Lower lobe of right lung (tissue), 2 donors: ENCODE results near the gene C11orf86. TPM values are rescaled to one million over a fixed set of nuclear protein-coding genes. Genes with fewer than 3 reads are reported as not detected.

ENCODE experiments used
- ATAC-seq, 2 donors: fragments of 200-7000 bp; cut with Tn5 transposase; one replicate each; pipeline ENCODE4 v1.9.1; 2020 to 2022; ENCODE audit warnings: mild to moderate bottlenecking in 2 of 2, moderate library complexity in 2 of 2
- DNase-seq: peaks from one replicate; pipeline ENCODE4 v3.0.0-alpha.2; 2020
- H3K27ac ChIP-seq: fragments of 200-600 bp; one replicate; pipeline ENCODE4 v1.8.0; 2022
- H3K27me3 ChIP-seq: fragments of 200-600 bp; one replicate; pipeline ENCODE4 v1.8.0; 2022; ENCODE audit warnings: low read depth
- H3K36me3 ChIP-seq: fragments of 200-600 bp; one replicate; pipeline ENCODE4 v1.8.0; 2022; ENCODE audit warnings: mild to moderate bottlenecking
- H3K4me1 ChIP-seq: fragments of 200-600 bp; one replicate; pipeline ENCODE4 v1.8.0; 2022
- H3K4me3 ChIP-seq: fragments of 200-600 bp; one replicate; pipeline ENCODE4 v1.8.0; 2022; ENCODE audit warnings: mild to moderate bottlenecking
- H3K9me3 ChIP-seq: fragments of 200-600 bp; one replicate; pipeline ENCODE4 v1.8.0; 2022
- intact Hi-C: fragments of 100-400 bp; cut with DNase I; formaldehyde crosslinking; loops from one replicate; pipeline ENCODE4 v1.11.0; 2022
- total RNA-seq: library from RNA; stranded (reverse); fragmentation: NEBNext Ultra II Directional; extraction: Animal tissue kit (Norgen Biotek cat#: 25700); gene quantifications from one replicate; pipeline ENCODE4 v1.2.1, GENCODE V29; 2021
- TF ChIP-seq, protein P1 (sequence below): fragments of 200-600 bp; IDR thresholded peaks from one replicate; pipeline ENCODE4 v1.8.0; 2022; ENCODE audit warnings: antibody characterized with exemption, mild to moderate bottlenecking
- donor health status: DM: no; HTN: yes; CAD: no; lungs with severe emphysema.

Gene C11orf86
- total RNA-seq, 1 donor from 2014 or later = not detected

- Histone ChIP-seq H3K27me3 (no peaks in the 10 kb centered on the region), H3K36me3 (no peaks in the 10 kb centered on the region), H3K27ac (no peak overlapping the region), H3K4me3 (no peak overlapping the region), H3K9me3 (peaks cover 4% of the 10 kb centered on the region), H3K4me1 (peaks cover 10% of the 10 kb centered on the region)
- intact Hi-C loops = no loop called here
- TF ChIP-seq, protein P1, sequence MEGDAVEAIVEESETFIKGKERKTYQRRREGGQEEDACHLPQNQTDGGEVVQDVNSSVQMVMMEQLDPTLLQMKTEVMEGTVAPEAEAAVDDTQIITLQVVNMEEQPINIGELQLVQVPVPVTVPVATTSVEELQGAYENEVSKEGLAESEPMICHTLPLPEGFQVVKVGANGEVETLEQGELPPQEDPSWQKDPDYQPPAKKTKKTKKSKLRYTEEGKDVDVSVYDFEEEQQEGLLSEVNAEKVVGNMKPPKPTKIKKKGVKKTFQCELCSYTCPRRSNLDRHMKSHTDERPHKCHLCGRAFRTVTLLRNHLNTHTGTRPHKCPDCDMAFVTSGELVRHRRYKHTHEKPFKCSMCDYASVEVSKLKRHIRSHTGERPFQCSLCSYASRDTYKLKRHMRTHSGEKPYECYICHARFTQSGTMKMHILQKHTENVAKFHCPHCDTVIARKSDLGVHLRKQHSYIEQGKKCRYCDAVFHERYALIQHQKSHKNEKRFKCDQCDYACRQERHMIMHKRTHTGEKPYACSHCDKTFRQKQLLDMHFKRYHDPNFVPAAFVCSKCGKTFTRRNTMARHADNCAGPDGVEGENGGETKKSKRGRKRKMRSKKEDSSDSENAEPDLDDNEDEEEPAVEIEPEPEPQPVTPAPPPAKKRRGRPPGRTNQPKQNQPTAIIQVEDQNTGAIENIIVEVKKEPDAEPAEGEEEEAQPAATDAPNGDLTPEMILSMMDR = no peak
- ATAC-seq (no peak), DNase-seq (no peak)
These were observed 1.0 kb upstream of the C11orf86 start for GRCh38 chr11:66973956-66974580.

DNA sequence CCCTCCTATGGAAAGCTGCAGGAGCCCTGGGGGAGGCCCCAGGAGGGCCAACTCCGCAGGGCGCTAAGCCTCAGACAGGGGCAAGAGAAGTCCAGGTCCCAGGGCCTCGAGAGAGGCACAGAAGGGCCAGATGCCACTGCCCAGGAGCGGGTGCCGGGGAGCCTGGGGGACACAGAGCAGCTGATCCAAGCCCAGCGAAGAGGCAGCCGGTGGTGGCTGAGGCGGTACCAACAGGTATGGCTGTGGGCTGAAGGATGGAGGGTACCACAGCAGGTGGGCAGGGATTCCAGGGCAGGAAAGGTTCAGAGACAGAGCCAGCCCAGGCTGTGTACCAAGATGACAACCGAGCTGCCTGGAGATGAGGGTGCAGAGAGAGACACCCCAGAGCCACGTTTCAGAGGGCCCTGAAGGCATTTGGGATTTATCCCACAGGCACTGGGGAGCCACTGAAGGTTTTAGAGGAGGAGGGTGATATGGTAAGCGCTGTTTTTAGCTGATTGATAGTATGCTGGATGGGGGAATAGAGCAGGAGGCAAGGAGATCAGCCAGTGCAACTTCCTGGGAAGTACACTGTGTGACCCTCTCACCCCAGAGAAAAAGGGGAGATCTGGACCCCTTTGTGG, 412 bp downstream of the C11orf86 start:
- Histone ChIP-seq H3K4me1 (peaks cover 9% of the 10 kb centered on the region), H3K4me3 (no peak overlapping the region), H3K36me3 (no peaks in the 10 kb centered on the region), H3K27me3 (no peaks in the 10 kb centered on the region), H3K9me3 (peaks cover 12% of the 10 kb centered on the region), H3K27ac (no peak overlapping the region)
- TF ChIP-seq, protein P1 = no peak
- DNase-seq (no peak), ATAC-seq (no peak)
- intact Hi-C loops = no loop called here

DNA sequence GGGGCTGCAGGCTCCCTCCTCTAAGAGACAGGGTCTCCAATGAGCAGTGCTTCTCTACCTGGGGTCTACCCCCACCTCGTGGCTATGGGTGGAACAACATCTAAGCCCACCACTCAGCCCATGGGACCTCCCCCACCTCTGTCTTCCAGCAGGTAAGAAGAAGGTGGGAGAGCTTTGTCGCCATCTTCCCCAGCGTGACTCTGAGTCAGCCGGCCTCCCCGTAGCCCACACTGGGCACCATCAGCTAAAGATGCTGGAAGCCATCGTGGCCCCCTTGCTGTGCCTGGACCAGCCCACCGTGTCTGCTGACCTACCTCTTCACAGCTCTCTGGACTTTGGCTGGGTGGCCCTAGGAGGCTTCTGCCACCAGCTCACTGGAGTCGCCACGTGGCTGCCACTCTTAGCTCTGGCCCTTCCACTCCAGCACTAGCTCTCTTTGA, 944 bp downstream of the C11orf86 start:
- intact Hi-C loops = no loop called here
- Histone ChIP-seq H3K9me3 (peaks cover 12% of the 10 kb centered on the region), H3K27ac (no peak overlapping the region), H3K27me3 (no peaks in the 10 kb centered on the region), H3K36me3 (no peaks in the 10 kb centered on the region), H3K4me3 (no peak overlapping the region), H3K4me1 (peaks cover 3% of the 10 kb centered on the region)
- no peak for DNase-seq
- ATAC-seq = no peak
- TF ChIP-seq, protein P1 = peak; percentile 31

DNA sequence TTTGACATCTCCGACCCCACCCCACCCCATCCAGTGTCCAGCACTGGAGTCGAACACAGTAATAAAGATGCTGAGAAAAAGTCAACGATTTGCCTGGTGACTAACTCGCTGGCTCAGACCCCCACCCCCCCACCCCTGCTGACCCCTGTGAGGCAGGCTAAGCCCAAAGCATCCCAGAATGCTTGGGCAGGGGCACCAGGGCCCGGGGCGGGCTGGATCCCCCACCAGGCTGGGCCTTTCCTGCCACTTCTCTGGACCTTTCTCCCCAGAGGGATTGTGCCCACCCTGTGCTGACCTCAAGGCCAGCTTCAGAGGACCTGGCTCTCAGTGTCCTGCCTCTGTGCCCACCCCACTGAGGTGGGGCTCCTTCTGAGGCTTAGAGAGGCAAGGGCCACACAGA, 1.8 kb downstream of the C11orf86 start:
- H3K27ac ChIP-seq = no peak overlapping the region
- no peaks in the 10 kb centered on the region for H3K36me3 ChIP-seq
- peak in 1 of 2 donors; percentile 21 for ATAC-seq
- TF ChIP-seq, protein P1 = no peak
- DNase-seq = no peak
- H3K4me3 ChIP-seq = no peak overlapping the region
- peaks cover 8% of the 10 kb centered on the region for H3K4me1 ChIP-seq
- no peaks in the 10 kb centered on the region for H3K27me3 ChIP-seq
- intact Hi-C loops = no loop called here
- peaks cover 12% of the 10 kb centered on the region for H3K9me3 ChIP-seq

- H3K9me3 ChIP-seq = peaks cover 12% of the 10 kb centered on the region
- no peak overlapping the region for H3K4me3 ChIP-seq
- intact Hi-C loops = no loop called here
- H3K27me3 ChIP-seq = no peaks in the 10 kb centered on the region
- no peak for ATAC-seq
- no peaks in the 10 kb centered on the region for H3K36me3 ChIP-seq
- TF ChIP-seq, protein P1 = no peak
- peaks cover 11% of the 10 kb centered on the region for H3K4me1 ChIP-seq
- H3K27ac ChIP-seq = no peak overlapping the region
- no peak for DNase-seq
These were observed 3.1 kb downstream of the C11orf86 start for GRCh38 chr11:66978229-66978628.
